ENCODE results near the gene ETV5.
"Not testable (repeated sequence)": the region's sequence is repeated elsewhere in the genome, so short reads cannot be mapped to it uniquely, and the experiment has no call there.

ETV5 gene

GRCh38 chr3:186032321-186032720, 76.6 kb downstream of the ETV5 start:
- no peak for TF ChIP-seq CTCF (IDR thresholded peaks at IDR 0.05)
- Histone ChIP-seq H3K4me3 (no peak overlapping the region), H3K27ac (no peak overlapping the region)
- DNase-seq (ENCODE audit: low spot score): no peak

DNA sequence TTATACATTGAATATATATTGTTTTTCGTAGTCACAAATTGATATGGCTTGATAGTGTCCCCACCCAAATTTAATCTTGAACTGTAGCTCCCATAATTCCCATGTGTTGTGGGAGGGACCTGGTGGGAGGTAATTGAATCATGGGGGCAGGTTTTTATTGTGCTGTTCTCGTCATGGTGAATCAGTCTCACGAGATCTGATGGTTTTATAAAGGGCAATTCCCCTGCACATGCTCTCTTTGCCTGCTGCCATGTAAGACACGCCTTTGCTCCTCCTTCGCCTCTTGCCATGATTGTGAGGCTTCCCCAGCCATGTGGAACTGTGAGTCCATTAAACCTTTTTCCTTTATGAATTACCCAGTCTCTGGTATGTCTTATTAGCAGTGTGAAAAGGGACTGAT, 82.9 kb downstream of the ETV5 start:
- not testable (repeated sequence) for DNase-seq (ENCODE audit: low spot score); H3K4me3 ChIP-seq; H3K27ac ChIP-seq

DNA sequence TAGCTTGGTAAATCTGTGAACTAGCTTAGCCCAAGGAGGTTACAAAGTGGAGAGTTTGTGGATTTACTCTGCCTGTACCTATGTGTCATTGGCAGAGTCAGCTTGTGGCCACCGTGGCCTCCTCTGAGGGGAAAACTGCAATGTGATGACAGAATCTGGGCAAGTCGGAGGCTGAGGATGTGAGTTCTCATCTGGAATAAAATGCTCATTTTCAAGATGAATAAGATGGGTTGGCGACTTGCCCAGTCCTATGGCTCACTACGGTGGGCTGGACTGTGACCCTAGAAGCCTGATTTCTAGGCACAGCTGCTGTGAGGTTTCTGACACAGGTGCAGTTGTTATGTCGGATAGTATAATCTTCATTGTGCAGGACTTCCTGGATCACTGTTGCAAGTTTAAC, 83.7 kb downstream of the ETV5 start:
- DNase-seq (ENCODE audit: low spot score): no peak
- Histone ChIP-seq H3K4me3 (no peak overlapping the region), H3K27ac (no peak overlapping the region)
- no peak for TF ChIP-seq CTCF (IDR thresholded peaks at IDR 0.05)

GRCh38 chr3:186024210-186024609, 84.7 kb downstream of the ETV5 start:
- peak overlapping the region; percentile 47 for H3K4me3 ChIP-seq
- TF ChIP-seq CTCF (IDR thresholded peaks at IDR 0.05): no peak
- no peak for DNase-seq (ENCODE audit: low spot score)
- peak overlapping the region in 1 of 2 donors; percentile 36 for H3K27ac ChIP-seq

DNA sequence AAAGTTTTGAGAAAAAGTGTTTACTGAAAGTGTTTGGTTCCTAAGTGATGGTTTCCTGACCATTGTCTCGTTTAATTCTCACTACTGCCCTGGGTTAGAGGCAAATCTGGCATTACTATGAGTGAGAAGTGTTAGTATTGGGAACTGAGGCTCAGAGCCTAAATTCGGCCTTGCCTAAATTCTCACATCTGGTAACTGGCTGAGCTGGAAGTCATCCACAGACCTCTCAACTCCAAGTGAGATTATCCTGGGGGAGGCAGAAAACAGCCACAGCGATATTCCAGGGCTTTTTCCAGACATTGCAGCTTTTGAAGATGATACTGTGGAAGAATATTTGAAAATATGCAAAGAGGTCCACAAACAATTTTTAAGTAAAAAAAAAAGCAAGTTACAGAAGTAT, 86.0 kb downstream of the ETV5 start:
- no peak for DNase-seq (ENCODE audit: low spot score)
- TF ChIP-seq CTCF (IDR thresholded peaks at IDR 0.05): no peak
- H3K4me3 ChIP-seq: no peak overlapping the region
- H3K27ac ChIP-seq: no peak overlapping the region

DNA sequence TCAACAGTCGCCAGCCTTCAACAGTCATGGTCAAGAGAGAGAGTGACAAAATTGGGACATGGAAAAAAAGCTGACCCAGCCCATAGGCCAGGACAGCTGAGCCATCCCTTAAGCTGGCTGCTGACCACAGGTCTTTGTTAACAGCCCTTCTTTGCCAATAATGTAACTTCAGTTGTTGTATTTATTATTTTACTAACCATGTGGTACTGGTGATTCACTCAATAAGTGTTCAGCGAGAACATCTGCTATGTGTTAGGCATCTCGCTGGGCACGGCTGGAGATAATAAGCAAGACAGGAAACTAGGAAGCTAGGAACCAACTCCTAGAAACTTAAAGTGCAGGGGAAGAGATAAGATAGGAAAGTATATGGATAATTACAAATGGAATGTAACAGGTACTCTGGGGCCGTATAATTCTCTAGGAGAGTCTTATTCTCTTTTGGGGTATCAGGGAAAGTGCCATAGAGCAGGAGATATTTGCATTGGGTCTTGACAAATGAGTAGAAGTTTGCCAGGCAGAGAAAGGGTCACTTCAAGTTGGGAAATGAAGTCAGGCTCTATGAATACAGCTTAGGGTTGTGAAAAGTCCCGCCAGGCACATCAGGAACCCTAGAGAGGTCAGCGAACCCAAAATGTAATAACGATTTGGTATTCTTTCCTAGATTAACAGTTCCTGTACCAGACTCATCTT, 87.1 kb downstream of the ETV5 start:
- Histone ChIP-seq H3K4me3 (no peak overlapping the region), H3K27ac (no peak overlapping the region)
- no peak for TF ChIP-seq CTCF (IDR thresholded peaks at IDR 0.05)
- DNase-seq (ENCODE audit: low spot score): no peak

DNA sequence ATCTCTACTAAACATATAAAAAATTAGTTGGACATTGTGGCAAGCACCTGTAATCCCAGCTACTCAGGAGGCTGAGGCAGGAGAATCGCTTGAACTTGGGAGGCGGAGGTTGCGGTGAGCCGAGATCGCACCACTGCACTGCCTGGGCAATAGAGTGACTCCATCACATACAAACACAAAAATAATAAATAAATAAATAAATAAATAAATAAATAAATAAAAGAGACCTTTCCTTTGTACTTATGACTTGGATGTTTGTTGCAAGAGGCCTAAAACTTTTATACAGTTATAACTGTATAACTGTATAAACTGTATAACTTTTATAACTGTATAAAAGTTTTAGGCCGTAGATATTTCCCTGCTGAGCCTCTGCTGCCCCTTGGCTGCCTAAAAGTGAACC, 87.6 kb downstream of the ETV5 start:
- H3K27ac ChIP-seq; H3K4me3 ChIP-seq; DNase-seq (ENCODE audit: low spot score): not testable (repeated sequence)

DNA sequence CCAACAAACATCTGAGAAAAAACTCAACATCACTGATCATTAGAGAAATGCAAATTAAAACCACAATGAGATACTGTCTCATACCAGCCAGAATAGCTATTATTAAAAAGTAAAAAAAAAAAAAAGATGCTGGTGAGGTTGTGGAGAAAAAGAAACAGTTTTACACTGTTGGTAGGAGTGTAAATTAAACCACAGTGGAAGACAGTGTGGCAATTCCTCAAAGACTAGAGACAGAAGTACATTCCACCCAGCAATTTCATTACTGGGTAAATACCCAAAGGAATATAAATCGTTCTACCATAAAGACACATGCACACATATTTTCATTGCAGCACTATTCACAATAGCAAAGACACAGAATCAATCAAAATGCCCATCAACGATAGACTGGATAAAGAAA, 89.6 kb downstream of the ETV5 start:
- not testable (repeated sequence) for H3K27ac ChIP-seq; DNase-seq (ENCODE audit: low spot score); H3K4me3 ChIP-seq

DNA sequence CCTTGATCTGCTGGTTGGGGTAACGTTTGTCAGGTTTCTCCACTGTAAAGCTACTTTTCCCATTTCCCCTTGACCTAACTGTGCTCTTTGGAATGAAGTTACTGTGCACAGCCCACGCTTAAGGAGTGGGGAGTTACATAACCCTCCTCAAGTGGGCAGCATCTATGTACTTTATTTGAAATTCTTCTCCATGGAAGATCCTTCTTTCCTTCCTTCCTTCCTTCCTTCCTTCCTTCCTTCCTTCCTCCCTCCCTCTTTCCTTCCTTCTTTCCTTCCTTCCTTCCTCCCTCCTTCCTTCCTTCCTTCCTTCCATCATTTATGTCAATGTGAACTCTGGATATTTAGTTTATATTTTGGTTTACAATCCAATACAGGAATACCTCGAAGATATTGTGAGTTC, 94.0 kb downstream of the ETV5 start:
- no peak overlapping the region for H3K4me3 ChIP-seq
- no peak for DNase-seq (ENCODE audit: low spot score)
- H3K27ac ChIP-seq: no peak overlapping the region
- TF ChIP-seq CTCF (IDR thresholded peaks at IDR 0.05): no peak

Data from coronary artery (tissue), 2 donors.